GM21528 (cell line): ENCODE data around the gene PACSIN3.
"Not testable (repeated sequence)": the region's sequence is repeated elsewhere in the genome, so short reads cannot be mapped to it uniquely, and the experiment has no call there.

Experiments
- ATAC-seq: cut with Tn5 transposase; IDR thresholded peaks from one replicate; pipeline ENCODE4 v1.9.1; 2021; ENCODE audit warnings: mild to moderate bottlenecking, moderate library complexity; ENCODE audit not compliant: unreplicated experiment, low FRiP score

PACSIN3 gene

DNA sequence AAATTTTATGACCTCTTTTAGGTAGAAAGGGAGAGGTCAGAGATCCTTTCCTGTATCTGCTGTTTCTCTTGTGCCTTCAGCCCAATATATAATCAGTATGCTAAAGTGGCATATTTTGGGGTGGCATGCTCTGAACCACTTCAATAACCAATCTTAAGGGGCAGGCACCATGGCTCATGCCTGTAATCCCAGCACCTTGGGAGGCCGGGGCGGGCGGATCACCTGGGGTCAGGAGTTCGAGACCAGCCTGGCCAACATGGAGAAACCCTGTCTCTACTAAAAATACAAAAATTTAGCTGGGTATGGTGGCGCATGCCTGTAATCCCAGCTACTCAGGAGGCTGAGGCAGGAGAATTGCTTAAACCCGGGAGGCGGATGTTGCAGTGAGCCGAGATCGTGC is 11.9 kb upstream of the PACSIN3 start:
- ATAC-seq: not testable (repeated sequence)

DNA sequence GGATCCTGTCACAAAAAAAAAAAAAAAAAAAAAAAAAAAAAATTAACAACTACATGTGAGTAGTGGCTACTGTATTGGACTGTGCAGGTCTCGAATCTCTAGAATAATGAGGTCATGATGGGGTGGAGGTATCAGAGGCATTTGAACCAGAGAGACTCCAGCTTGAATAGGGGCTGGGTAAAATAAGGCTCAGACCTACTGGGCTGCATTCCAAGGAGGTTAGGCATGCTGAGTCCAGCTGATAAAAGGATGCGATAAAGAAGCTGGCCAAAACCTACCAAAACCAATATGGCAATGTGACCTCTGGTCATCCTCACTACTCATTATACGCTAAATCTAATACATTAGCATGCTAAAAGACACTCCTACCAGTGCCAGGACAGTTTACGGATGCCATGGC is 5.9 kb upstream of the PACSIN3 start:
- no peak for ATAC-seq

DNA sequence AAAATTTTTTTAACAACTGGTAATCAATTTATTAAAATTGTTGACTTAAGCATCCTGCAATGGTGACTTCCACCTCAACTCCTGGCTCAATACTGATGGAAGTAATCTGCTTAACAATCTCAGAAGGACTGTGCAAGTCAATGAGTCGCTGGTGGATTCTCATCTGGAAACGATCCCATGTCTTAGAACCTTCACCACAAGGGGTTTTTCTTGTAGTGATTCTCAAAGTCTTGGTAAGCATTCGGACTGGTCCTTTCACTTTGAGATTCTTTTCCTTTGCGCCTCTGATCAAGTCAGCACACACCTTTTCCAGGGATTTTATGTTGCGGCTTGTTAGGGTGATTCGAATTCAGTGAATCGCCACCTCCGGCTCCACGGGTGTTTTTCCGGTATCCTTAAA is 4.9 kb upstream of the PACSIN3 start:
- ATAC-seq: not testable (repeated sequence)

DNA sequence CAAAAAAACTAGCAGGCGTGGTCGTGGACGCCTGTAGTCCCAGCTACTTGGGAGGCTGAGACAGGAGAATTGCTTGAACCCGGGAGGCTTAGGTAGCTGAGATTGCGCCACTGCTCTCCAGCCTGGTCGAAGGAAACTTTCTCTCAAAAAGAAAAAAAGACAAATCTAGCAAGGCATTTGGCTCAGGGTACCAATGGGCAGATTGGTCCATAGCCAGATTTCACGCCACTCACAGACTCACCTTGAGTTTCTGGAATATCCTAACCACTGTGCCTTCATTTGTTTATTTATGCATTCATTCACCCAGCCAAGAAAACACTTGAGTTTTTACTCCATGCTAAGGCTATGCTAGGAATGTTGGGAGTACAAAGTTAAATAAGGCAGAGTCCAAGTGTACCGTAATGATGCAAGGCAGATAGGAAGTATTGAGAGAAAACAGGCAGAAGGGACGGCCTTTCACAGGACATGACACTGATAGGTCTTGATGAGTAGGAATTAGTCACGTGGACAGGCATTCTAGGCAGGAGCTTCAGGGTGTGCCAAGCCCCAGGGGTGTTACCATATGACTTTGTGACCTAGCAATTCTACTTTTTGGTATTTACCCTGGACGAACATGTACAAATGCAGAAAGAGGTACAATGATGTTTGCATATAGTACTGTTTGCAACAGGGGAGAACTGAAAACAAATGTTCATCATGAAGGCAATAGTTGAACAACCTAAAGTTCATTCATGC is 3.0 kb upstream of the PACSIN3 start:
- ATAC-seq: no peak

DNA sequence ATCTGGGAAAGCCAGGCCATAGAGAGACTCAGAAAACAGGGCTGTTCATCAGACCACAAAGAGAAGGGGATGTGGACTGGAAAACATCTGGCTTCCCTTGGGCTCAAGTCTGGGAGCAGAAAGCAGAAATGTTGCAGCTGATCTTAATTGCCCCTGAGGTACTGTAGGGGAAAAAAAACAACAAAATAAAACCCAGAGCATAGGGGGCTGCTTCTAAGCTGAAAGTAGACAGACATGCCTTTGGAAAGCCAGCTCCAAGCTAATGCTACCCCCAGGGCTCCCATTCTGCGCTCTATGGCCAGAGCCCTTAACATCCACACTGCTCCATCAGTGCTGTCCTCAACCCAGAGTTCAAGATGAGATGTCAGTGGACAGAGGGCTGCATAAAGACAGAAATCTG is 2.0 kb upstream of the PACSIN3 start:
- no peak for ATAC-seq

DNA sequence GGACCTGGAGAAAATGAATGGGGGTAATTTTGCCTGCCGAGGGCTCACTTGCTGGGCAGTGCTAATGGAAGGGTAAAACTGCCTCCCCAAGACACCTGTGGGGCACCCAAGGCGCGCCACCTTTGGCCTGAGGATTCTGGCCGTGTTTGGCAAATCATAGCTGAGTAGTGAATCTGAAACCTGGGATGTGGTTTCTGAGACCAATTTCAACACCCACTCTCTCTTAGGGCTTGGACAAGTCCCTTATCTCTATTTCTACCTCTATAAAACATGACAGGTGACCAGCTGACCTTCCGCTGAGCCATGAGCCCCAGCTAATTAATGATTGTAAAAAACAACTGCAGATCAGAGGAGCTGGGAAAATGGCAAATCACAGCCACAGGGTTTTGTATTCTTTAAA is 1.5 kb upstream of the PACSIN3 start:
- no peak for ATAC-seq

DNA sequence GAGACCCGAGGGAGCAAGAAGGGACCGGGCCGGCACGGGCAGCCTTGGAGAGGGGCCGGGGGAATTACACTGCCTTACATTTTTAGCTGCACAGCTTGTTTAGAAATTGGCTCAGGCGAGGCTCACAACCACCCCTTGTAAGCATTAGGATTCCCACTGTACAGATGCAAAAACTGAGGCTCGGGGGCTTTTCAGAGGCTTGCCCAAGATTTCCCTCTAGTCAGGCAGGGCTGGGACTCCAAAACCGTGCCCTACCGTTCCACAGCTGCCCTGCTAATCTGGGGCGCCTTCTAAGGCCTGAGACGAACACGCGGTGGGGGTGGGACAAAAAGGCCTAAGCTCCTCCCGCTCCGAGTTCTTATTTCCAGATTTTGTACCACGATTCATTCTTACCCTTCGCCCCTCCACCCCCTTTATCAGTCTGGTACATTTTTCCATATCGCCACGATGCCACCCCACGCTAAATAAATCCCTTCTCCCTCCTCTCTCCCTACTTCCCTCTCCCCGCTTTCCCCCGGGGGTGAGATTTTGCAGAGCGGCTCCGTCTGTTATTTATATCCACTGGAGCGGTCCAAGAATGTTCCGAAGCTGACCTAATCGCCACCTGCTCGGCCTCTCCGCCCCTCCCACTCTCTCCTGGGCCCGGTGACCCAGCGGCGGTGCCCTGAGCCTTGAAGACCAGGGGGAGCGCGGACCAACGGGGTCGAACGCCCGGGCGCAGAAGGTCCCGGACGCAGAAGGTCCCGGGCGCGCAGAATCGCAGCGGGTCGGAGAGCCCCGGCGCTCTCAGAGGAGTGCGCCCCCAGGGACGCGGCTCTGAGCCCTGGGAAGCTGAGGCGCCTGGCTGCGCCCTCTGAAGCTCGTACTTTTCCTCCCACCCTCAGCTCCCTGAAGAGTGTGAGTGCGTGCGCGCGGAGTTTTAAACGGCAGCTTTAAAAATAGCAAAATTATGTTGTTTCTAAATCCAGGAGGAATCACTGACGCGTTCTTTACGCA is 764 bp upstream of the PACSIN3 start:
- ATAC-seq: peak; percentile 34

DNA sequence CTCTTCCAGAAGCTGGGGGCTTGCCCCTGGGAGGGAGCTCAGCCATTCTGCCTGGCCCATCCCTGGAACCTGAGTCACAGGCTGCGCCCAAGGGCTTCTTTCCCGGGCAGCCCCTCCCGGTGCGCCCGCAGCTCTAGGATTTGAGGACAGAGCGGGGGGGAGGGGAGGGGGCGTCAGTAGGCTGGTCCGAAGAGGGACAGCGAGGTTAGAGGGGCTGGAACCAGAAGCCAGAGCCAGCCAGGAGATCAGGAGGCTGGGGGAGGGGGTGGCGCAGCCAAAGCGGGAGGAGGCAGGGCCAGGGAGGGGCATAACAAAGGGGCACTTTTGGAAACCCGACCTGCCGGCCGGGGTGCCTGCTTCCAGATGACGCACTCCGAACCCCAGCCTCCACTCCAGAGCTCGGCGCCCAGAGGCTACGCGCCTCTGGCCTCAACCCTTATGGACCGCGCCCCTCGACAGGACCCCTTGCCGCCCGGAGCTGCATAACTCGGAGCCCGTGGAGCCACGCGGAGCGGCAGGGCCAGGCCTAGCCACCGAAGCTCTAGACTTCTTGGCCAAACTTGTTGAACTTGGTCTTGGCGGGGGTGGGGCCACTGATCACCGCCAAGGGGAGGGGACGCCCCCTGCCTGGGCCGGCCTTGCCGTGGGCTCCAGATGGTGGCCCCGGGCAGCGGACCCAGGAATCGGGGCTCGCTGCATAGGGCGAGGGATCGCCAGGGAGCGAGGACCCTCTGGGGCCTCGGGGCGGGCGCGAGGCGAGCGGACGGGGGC is 744 bp downstream of the PACSIN3 start:
- no peak for ATAC-seq

DNA sequence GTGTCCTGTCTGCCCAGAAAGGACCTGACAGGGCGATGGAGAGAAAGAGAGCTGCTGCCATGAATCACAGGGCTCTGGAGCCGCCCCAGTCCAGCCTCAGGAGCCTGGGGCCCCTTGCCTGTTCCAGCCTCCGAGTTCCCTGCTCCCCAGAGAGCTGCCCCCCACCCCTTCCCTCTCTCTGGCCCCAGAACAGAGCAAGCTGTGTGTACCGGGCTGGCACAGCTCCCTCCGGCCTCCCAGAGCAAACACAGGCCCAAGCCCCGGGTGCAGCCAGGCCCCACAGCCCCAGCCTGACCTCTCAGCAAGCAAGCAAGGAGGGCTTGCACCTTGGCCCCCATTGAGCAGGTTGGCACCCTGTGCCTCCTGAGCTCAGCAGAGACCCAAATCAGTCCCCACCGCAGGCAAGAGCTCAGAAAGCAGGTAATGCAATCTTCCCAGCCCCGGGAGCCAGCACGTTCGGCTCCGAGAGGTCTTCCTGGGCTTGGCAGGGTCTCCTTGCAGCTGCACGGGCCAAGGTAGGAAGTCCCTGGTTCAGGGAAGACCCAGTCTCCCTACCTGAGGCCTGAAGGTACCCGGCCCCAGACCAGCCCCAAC is 1.4 kb downstream of the PACSIN3 start:
- ATAC-seq: no peak

DNA sequence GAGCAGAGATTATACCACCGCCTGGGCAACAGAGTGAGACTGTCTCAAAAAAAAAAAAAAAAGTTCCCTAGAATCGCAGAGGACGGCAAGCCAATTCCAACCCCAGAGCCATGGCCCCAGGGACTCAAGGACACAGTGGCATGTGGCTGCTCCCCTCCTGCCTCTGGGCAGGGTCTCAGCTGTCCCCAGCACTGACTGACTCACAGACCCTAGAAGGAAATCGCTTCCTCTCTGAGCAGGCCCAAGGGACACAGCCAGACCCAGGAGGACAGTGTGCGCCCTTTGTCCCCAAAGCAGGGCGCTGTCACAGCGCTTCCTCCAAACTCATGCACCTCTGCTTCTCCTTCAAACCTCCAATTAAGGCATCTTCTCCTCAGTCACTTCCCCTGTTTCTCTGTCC is 2.3 kb downstream of the PACSIN3 start:
- ATAC-seq: no peak

DNA sequence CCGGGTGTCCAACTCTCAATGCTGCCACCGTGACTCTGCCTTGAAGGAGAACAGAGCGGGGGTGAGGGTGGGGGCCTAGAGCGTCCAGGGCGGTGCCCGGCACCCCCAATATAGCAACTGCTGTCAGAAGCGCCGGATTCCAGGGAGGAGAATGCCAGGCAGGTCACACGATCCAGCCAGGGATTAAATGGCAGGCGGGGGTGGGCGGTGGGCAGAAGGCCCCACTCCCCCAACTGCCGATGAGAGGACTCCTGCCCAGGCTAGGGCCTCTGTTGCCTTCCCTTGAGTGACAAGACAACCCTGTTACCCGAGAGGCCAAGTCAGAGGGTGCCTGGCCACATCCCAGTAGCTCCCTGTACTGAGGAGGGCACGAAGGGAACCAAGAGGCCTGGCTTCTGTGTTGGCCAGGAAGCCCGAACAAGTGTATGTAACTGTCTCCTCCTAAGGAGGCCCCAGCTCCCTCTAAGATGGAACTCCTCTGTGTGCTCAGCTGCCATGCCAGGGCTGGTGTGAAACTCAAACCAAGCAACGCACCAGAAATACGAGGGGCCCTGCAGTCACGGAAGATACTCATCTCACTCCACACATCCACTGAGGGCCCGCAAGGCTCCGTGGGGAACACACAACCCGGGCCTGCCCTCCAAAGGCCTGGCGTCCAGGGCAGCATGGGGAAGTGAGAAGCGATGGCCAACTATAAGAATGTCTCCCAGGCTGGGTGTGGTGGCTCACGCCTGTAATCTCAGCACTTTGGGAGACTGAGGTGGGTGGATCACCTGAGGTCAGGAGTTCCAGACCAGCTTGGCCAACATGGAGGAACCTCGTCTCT is 3.0 kb downstream of the PACSIN3 start:
- ATAC-seq: no peak

DNA sequence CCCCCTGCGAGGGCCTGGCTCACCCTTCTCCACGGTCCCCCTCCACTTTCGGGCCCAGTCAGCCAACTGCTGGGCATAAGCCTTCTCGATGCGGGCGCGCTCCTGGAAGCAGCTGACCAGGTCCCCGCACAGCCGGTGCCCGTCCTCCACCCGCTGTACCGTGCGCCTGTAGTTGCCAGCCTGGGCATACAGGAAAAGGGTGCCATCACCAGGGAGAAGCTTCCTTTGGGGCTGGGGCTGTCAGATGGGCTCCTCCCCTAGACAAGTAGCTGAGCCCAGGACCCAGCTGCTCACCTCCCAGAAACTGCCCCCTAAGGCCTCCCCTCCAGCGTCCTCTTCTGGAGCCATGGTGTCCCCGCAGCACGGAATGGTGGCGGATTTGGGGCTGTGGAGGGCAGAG is 3.9 kb downstream of the PACSIN3 start:
- ATAC-seq: no peak

DNA sequence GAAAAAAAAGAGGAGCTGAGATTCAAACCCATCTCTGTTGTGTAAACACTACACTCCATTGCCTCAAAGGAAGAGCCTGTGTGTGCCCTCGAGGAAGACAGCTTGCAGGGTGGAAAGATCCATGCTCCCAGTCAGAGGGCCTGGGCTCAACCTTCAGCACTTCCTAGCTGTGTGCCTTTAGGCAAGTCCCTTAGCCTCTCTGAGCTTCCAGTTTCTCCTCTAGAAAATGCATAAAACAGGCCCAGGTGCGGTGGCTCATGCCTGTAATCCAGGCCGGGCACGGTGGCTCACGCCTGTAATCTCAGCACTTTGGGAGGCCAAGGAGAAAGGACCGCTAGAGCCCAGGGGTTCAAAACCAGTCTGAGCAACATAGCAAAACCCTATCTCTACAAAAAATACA is 5.0 kb downstream of the PACSIN3 start:
- no peak for ATAC-seq

DNA sequence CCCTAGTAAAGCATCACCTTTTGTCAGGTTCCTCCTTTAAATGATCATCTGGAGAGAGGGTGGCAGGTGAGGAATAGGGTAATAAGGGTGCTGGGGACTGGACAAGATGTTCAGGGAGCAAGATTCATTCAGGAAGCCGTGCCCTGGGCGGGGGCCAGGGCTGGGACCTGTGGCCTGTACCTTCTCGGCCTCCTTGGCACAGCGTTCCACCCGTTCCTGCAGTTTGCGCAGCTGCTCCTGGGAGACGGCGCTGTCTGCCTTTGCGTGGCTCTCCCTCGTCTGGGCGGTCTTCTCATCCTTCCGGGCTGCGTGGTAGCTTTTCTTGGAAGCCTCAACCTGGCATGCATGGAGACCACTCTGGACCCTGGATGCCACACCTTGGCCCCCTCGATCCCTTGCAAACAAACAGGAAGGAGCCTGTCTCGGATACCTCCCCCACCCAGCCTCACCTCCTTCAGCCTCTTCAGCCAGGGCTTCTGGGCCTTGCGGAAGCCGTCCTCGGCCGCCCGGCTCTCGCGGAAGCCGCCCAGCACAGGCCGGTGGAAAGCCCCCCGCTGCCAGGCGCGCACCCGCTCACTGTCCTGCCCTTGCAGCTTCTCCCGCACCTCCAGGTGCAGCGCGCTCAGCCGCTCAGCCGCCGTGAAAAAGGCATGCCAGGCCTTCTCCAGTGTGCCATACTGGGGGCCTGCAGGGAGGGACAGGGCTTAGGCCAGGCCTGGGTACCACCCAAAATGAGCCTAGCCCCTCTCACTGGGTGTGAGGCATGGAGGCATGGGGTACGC is 6.0 kb downstream of the PACSIN3 start:
- no peak for ATAC-seq

DNA sequence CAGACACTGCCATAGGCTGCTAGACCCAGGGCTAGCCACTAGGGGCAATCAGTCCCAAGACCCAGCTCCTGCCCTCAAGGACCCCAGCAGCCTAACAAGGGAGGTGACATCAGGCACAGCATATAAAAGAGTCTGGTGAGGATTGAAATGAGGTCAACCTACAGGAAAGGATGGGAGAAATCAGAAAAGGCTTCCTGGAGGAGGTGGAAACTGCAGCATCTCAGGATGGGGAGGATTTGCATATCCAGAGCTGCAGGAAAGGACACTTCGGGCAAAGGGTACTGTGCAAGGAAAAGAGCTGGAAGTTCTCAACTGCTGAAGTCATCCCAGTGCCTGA is 6.6 kb downstream of the PACSIN3 start:
- no peak for ATAC-seq

DNA sequence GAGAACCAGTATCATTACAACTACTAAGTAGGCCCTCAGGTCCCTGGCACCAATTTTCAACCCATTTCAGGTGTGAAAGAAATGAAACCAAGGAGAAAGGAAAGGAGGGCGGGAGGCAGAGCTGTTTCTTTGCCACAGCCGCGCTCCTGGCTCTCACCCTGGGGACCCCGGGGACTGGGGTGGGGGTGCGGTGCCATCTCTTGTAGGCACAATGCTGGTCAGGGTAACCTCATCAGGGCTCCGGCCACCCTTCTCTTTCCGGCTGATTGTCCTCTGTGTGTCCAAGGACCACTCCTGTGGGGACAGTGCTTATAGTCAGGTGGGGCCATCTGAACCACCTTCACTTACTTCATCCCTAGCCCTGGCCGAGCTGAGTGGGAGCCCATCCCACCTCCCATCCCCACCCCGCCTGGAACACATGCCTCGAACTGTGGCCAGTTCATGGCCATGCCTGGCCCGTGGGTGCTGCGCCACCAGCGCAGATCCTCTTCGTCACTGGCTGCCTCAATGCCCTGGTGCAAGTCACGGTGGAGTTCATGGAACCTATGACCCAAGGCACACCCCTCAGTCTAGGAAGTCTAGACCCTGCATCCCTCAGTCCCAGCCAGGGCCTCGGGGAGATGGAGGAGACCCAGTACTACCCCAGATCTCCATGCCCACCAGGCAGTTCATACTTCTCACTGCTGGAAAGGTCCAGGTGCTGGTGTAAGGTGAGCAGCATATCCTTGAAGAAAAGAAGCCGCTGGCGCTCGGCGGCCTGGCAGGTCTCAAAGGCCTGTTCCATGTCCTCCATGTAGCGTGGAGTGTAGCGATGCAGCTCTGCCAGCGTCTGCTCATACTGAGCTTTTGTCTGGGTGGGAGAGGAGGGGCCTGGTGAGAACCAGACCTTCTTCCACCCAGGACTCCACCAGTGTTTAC is 7.2 kb downstream of the PACSIN3 start:
- no peak for ATAC-seq

DNA sequence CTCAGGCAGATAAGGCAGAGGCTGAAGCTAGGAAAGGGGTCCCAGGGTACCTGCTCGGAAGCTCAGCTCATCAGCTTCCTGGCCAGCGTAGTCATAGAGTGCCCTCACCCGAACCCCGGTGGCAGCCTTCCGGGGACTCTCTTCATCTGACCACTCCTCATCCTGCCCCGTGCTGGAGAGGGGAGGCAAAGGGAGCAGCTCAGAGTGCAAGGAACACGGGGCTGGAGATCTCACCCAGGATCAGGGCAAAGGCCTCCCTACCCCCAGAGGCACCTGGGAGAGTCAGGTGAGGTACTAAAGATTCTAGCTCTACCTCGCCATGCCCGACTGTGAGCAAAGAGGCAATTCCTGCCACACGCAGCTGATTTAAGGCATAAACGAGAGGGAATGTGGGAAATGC is 7.9 kb downstream of the PACSIN3 start:
- ATAC-seq: no peak

DNA sequence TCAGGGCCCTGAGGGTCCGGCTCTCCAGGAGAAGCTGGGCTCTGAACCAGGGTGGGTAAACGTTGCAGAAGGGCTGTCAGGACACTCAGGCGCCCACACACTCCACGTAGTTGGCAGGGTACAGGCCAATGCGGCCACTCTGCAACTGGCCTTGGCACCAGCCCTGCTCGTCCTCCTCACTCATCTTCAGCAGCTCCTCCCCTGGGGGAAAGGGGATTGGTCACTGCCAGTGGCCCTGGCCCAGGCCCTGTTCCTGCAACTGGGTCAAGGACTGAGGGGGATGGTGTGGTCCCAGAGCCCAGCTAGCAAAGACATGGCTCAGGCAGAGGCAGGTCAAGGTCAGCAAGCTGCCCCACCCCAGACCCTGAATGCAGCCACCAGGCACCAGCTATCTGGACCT is 8.4 kb downstream of the PACSIN3 start:
- no peak for ATAC-seq
